ENCODE results near the gene GOLGA7B.

GOLGA7B gene

DNA sequence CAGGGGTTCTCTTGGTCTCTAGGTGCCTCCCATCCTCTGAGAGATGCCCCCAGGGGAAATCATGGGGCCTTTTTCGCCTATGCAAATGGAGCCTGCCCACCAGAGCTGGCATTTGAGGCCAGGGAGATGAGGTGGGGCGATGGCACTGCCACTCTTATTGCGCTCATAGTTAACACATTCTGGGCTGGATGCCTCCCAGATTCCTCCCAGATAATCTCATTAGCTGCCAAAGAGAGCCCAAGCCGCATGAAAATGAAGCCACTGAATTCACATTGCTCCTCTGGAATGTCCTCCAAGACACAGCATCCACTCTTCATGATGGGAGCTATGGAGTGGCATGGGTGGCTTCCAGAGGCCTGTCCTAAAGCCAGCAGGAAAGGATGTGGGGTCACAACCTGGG lies 61.0 kb downstream of the GOLGA7B start:
- no peaks in the 10 kb centered on the region; the same call in 1 of the 2 replicates for H4K20me1 ChIP-seq (ENCODE audit: control insufficient read depth, insufficient read depth, low read depth, low read length)
- no peak for TF ChIP-seq EZH2phosphoT487 (IDR thresholded peaks at IDR 0.05; ENCODE audit: borderline replicate concordance, low read length)
- TF ChIP-seq CTCF (IDR thresholded peaks at IDR 0.05; ENCODE audit: low read depth, low read length, poor library complexity, severe bottlenecking), result no peak
- H3K27me3 ChIP-seq (ENCODE audit: control insufficient read depth, low read length), result peaks cover 12% of the 10 kb centered on the region; the same call in 1 of the 2 replicates

GRCh38 chr10:97911217-97911616 lies 61.6 kb downstream of the GOLGA7B start:
- Histone ChIP-seq H3K9me2 (replicated peaks; ENCODE audit: control insufficient read depth, low read length) (no peaks in the 10 kb centered on the region), H3K4me2 (ENCODE audit: low read length) (no peak overlapping the region), H3K79me2 (ENCODE audit: control insufficient read depth, low read length) (no peaks in the 10 kb centered on the region), H3F3A (ENCODE audit: control insufficient read depth, insufficient read depth) (no peaks in the 10 kb centered on the region), H3K27me3 (ENCODE audit: control insufficient read depth, low read length) (peaks cover 7% of the 10 kb centered on the region; the same call in 1 of the 2 replicates), H3K4me3 (ENCODE audit: low read length) (no peak overlapping the region), H4K20me1 (ENCODE audit: control insufficient read depth, insufficient read depth, low read depth, low read length) (no peaks in the 10 kb centered on the region; the same call in 1 of the 2 replicates), H3K27ac (ENCODE audit: low read depth, low read length) (no peak overlapping the region), H3K9me3 (ENCODE audit: control insufficient read depth, insufficient read depth, low read length) (no peaks in the 10 kb centered on the region), H3K4me1 (ENCODE audit: control insufficient read depth, low read length) (no peaks in the 10 kb centered on the region), H3K36me3 (ENCODE audit: control insufficient read depth, low read length) (no peaks in the 10 kb centered on the region)
- TF ChIP-seq CTCF (IDR thresholded peaks at IDR 0.05; ENCODE audit: low read depth, low read length, poor library complexity, severe bottlenecking), result no peak
- no peak for TF ChIP-seq EZH2phosphoT487 (IDR thresholded peaks at IDR 0.05; ENCODE audit: borderline replicate concordance, low read length)

More for the DNA sequence above, 61.0 kb downstream of the GOLGA7B start:
- H3K27ac ChIP-seq (ENCODE audit: low read depth, low read length), result no peak overlapping the region
- no peaks in the 10 kb centered on the region for H3K9me2 ChIP-seq (replicated peaks; ENCODE audit: control insufficient read depth, low read length)
- no peak overlapping the region for H3K4me2 ChIP-seq (ENCODE audit: low read length)
- H3K79me2 ChIP-seq (ENCODE audit: control insufficient read depth, low read length), result no peaks in the 10 kb centered on the region
- H3K9me3 ChIP-seq (ENCODE audit: control insufficient read depth, insufficient read depth, low read length), result no peaks in the 10 kb centered on the region
- H3F3A ChIP-seq (ENCODE audit: control insufficient read depth, insufficient read depth), result no peaks in the 10 kb centered on the region
- H3K4me3 ChIP-seq (ENCODE audit: low read length), result no peak overlapping the region
- H3K4me1 ChIP-seq (ENCODE audit: control insufficient read depth, low read length), result no peaks in the 10 kb centered on the region
- H3K36me3 ChIP-seq (ENCODE audit: control insufficient read depth, low read length), result no peaks in the 10 kb centered on the region

DNA sequence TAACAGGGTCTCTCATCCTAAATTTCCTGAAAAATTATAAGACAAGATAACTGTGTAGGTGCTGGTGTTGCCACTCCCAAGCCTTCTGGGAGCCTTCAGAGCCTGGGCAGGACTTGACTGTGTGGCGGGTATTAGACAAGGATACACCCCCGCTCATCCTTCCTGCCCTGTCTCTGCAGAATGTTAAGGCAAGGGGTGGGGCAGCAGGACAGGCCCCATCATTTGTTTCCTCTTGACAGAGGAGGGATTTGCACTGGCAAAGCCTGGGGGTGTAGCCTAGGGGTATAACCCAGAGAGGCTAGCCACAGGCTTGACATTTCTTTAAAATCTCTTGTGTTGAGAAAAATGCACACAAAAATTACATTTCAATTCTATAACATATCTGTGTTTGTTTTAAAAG lies 63.5 kb downstream of the GOLGA7B start:
- Histone ChIP-seq H3K4me3 (ENCODE audit: low read length) (no peak overlapping the region), H3K4me2 (ENCODE audit: low read length) (no peak overlapping the region), H3K79me2 (ENCODE audit: control insufficient read depth, low read length) (no peaks in the 10 kb centered on the region), H3K9me3 (ENCODE audit: control insufficient read depth, insufficient read depth, low read length) (no peaks in the 10 kb centered on the region), H3K9me2 (replicated peaks; ENCODE audit: control insufficient read depth, low read length) (no peaks in the 10 kb centered on the region), H3K27me3 (ENCODE audit: control insufficient read depth, low read length) (0 out of 2 replicates have a peak, but pooled peaks cover 8% of the 10 kb centered on the region), H3K27ac (ENCODE audit: low read depth, low read length) (no peak overlapping the region), H4K20me1 (ENCODE audit: control insufficient read depth, insufficient read depth, low read depth, low read length) (no peaks in the 10 kb centered on the region; the same call in 1 of the 2 replicates), H3K36me3 (ENCODE audit: control insufficient read depth, low read length) (no peaks in the 10 kb centered on the region), H3F3A (ENCODE audit: control insufficient read depth, insufficient read depth) (no peaks in the 10 kb centered on the region), H3K4me1 (ENCODE audit: control insufficient read depth, low read length) (no peaks in the 10 kb centered on the region)
- no peak for TF ChIP-seq EZH2phosphoT487 (IDR thresholded peaks at IDR 0.05; ENCODE audit: borderline replicate concordance, low read length)
- no peak for TF ChIP-seq CTCF (IDR thresholded peaks at IDR 0.05; ENCODE audit: low read depth, low read length, poor library complexity, severe bottlenecking)

All from DOHH2 (cell line).